Measurements from ENCODE around the gene CYB5RL. TPM values are rescaled to one million over a fixed set of nuclear protein-coding genes. Genes with fewer than 3 reads are reported as not detected.
"Not testable (repeated sequence)": the region's sequence is repeated elsewhere in the genome, so short reads cannot be mapped to it uniquely, and the experiment has no call there.

The CYB5RL gene
- total RNA-seq, 2 experiments from 2014 or later, result 2.0 to 2.1 TPM

- no peak overlapping the region for H3K27ac Mint-ChIP-seq
These were observed 31.4 kb downstream of the CYB5RL start for GRCh38 chr1:54168206-54168965.

GRCh38 chr1:54167422-54168139, 32.2 kb downstream of the CYB5RL start:
- no peaks in the 10 kb centered on the region for H3K36me3 ChIP-seq (ENCODE audit: insufficient read depth, low read length)
- CTCF ChIA-PET, result no interaction called here
- H3K4me3 Mint-ChIP-seq, result no peak overlapping the region
- H3K27ac Mint-ChIP-seq, result no peak overlapping the region
- H3K36me3 Mint-ChIP-seq (ENCODE audit: low read depth), result no peaks in the 10 kb centered on the region
- DNase-seq (no peak), ATAC-seq (ENCODE audit: poor library complexity) (no peak)
- H3K9me3 ChIP-seq (ENCODE audit: control insufficient read depth in 1 of 2, insufficient read depth in 1 of 2, low read length in 2 of 2), result no peaks in the 10 kb centered on the region
- H3K9me3 Mint-ChIP-seq, result no peaks in the 10 kb centered on the region
- intact Hi-C loops (cut with DNase I, micrococcal nuclease), result no loop called here
- POLR2A ChIA-PET, result no interaction called here
- no peaks in the 10 kb centered on the region for H3K27me3 ChIP-seq (ENCODE audit: control insufficient read depth in 1 of 2, insufficient read depth in 2 of 2, low read length in 2 of 2)
- H3K4me1 Mint-ChIP-seq (ENCODE audit: low read depth), result peaks cover 13% of the 10 kb centered on the region
- no peak overlapping the region for H3K27ac ChIP-seq (ENCODE audit: low read depth in 1 of 2, low read length in 2 of 2)
- H3K27me3 Mint-ChIP-seq, result no peaks in the 10 kb centered on the region
- H3K4me1 ChIP-seq (ENCODE audit: insufficient read depth, low read length), result peaks cover 7% of the 10 kb centered on the region
- no peak overlapping the region for H3K4me3 ChIP-seq (ENCODE audit: low read length)
- no peak for TF ChIP-seq CTCF (IDR thresholded peaks at IDR 0.05)

More at GRCh38 chr1:54168206-54168965, 31.4 kb downstream of the CYB5RL start:
- DNase-seq, result no peak
- no peaks in the 10 kb centered on the region for H3K9me3 Mint-ChIP-seq
- ATAC-seq (ENCODE audit: poor library complexity), result no peak
- peaks cover 13% of the 10 kb centered on the region for H3K4me1 Mint-ChIP-seq (ENCODE audit: low read depth)
- Histone ChIP-seq H3K4me1 (ENCODE audit: insufficient read depth, low read length) (peaks cover 7% of the 10 kb centered on the region), H3K9me3 (ENCODE audit: control insufficient read depth in 1 of 2, insufficient read depth in 1 of 2, low read length in 2 of 2) (no peaks in the 10 kb centered on the region), H3K4me3 (ENCODE audit: low read length) (no peak overlapping the region), H3K36me3 (ENCODE audit: insufficient read depth, low read length) (no peaks in the 10 kb centered on the region), H3K27ac (ENCODE audit: low read depth in 1 of 2, low read length in 2 of 2) (no peak overlapping the region), H3K27me3 (ENCODE audit: control insufficient read depth in 1 of 2, insufficient read depth in 2 of 2, low read length in 2 of 2) (no peaks in the 10 kb centered on the region)
- intact Hi-C loops (cut with DNase I, micrococcal nuclease), result no loop called here
- no peak for TF ChIP-seq CTCF (IDR thresholded peaks at IDR 0.05)
- no peaks in the 10 kb centered on the region for H3K36me3 Mint-ChIP-seq (ENCODE audit: low read depth)
- H3K4me3 Mint-ChIP-seq, result no peak overlapping the region
- ChIA-PET POLR2A (no interaction called here), CTCF (no interaction called here)
- no peaks in the 10 kb centered on the region for H3K27me3 Mint-ChIP-seq

DNA sequence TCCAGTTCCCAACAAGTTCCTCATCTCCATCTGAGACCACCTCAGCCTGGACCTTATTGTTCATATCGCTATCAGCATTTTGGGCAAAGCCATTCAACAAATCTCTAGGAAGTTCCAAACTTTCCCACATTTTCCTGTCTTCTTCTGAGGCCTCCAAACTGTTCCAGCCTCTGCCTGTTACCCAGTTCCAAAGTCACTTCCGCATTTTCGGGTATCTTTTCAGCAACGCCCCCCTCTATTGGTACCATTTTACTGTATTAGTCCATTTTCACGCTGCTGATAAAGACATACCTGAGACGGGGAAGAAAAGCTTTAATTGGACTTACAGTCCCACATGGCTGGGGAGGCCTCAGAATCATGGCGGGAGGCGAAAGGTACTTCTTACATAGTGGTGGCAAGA, 33.5 kb downstream of the CYB5RL start:
- H3K27me3 Mint-ChIP-seq; H3K36me3 Mint-ChIP-seq (ENCODE audit: low read depth); CTCF ChIA-PET; H3K27ac Mint-ChIP-seq; POLR2A ChIA-PET; intact Hi-C loops (cut with DNase I, micrococcal nuclease); H3K4me3 ChIP-seq (ENCODE audit: low read length); ATAC-seq (ENCODE audit: poor library complexity); DNase-seq; H3K9me3 Mint-ChIP-seq; H3K4me1 Mint-ChIP-seq (ENCODE audit: low read depth); H3K36me3 ChIP-seq (ENCODE audit: insufficient read depth, low read length); H3K4me3 Mint-ChIP-seq; H3K9me3 ChIP-seq (ENCODE audit: control insufficient read depth in 1 of 2, insufficient read depth in 1 of 2, low read length in 2 of 2); H3K27ac ChIP-seq (ENCODE audit: low read depth in 1 of 2, low read length in 2 of 2); H3K27me3 ChIP-seq (ENCODE audit: control insufficient read depth in 1 of 2, insufficient read depth in 2 of 2, low read length in 2 of 2); H3K4me1 ChIP-seq (ENCODE audit: insufficient read depth, low read length): not testable (repeated sequence)
